Esophagus muscularis mucosa (tissue), 4 donors: ENCODE data around the gene NAV3. TPM values are rescaled to one million over a fixed set of nuclear protein-coding genes. Genes with fewer than 3 reads are reported as not detected.

Source experiments
- DNase-seq: peaks from one replicate; pipeline ENCODE4 v3.0.0-alpha.2; 2017; ENCODE audit errors: extremely low spot score
- H3K27ac ChIP-seq, 4 donors: fragments of 200-600 bp; sonication (generic); replicated peaks in 1 of 4; 1 replicate in 3 of 4; 2 replicates in 1 of 4; pipeline ENCODE4 v1.5.1; 2016 to 2019; ENCODE audit warnings: mild to moderate bottlenecking in 1 of 4
- H3K27me3 ChIP-seq, 4 donors: fragments of 200-600 bp; sonication (generic); one replicate each; pipeline versions ENCODE4 v1.5.1 to v1.6.0; 2016 to 2019
- H3K36me3 ChIP-seq, 4 donors: fragments of 200-600 bp; sonication (generic); one replicate each; pipeline ENCODE4 v1.5.1; 2016 to 2019
- H3K4me1 ChIP-seq, 4 donors: fragments of 200-600 bp; sonication (generic); one replicate each; pipeline ENCODE4 v1.5.1; 2016 to 2019
- H3K4me3 ChIP-seq, 4 donors: fragments of 200-600 bp; sonication (generic); 1 replicate in 2 of 4; 2 replicates in 2 of 4; pipeline ENCODE4 v1.5.1; 2016 to 2019; ENCODE audit warnings: mild to moderate bottlenecking in 4 of 4, moderate library complexity in 1 of 4
- H3K9me3 ChIP-seq, 4 donors: fragments of 200-600 bp; sonication (generic); 1 replicate in 3 of 4; 2 replicates in 1 of 4; pipeline ENCODE4 v1.5.1; 2016 to 2019
- CTCF ChIP-seq, 3 experiments: fragments of 200-600 bp in 2 of 3; fragments of 450-650 bp in 1 of 3; sonication (generic) in 2 of 3; IDR thresholded peaks; one replicate each; pipeline ENCODE4 v1.5.1; 2017 to 2019; ENCODE audit warnings: antibody characterized with exemption in 3 of 3, mild to moderate bottlenecking in 2 of 3, moderate library complexity in 1 of 3
- EP300 ChIP-seq: sonication (generic); formaldehyde crosslinking; IDR thresholded peaks from one replicate; pipeline ENCODE4 v1.6.1; 2017; ENCODE audit warnings: antibody characterized with exemption
- POLR2A ChIP-seq: fragments of 450-650 bp; IDR thresholded peaks from one replicate; pipeline ENCODE4 v1.6.1; 2017; ENCODE audit warnings: antibody characterized with exemption, moderate library complexity, mild to moderate bottlenecking, low read depth
- POLR2AphosphoS5 ChIP-seq, 2 donors: sonication (generic); formaldehyde crosslinking; IDR thresholded peaks; one replicate each; pipeline ENCODE4 v1.6.1; 2017; ENCODE audit warnings: antibody characterized with exemption in 2 of 2
- WGBS: methylation state at CpG from one replicate; pipeline ENCODE4 v1.1.5; 2018; 5-methylcytosine and 5-hydroxymethylcytosine counted together
- intact Hi-C: fragments of 100-400 bp; cut with DNase I; formaldehyde crosslinking; loops from one replicate; pipeline ENCODE4 v1.15.1; 2023
- total RNA-seq, 4 donors: library from RNA; depleted of rRNA; stranded (reverse); fragments of >200 nt; gene quantifications; one replicate each; pipeline versions ENCODE4 v1.1.0 to v1.2.1, GENCODE V29; 2016

Gene NAV3
- total RNA-seq, 4 donors from 2014 or later: 4.3 to 9.6 (median 5.4) TPM

DNA sequence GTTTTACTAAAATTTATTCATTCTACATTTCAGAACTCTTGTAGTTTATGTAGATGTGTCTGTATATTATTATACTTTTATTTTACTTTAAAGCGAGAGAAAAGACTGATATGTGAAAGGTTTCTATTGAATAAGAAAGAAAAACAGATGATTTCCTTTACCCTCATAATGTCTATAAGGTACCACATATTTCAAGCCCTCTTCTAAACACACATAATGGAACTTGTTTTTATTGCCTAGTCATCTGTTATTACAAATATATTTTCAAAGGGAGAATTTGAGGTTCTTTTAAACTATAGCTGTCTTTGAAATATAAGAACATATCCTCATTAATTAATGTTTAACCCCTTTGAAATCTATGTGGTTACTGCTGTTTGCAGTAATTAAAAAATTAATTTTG is 34.5 kb downstream of the NAV3 start:
- no peak for DNase-seq
- TF ChIP-seq CTCF (IDR thresholded peaks at IDR 0.05) (no peak), POLR2A (no peak)
- 86% methylated on average over 1 of the region's 1 CpG for WGBS
- Histone ChIP-seq H3K4me3 (no peak overlapping the region), H3K4me1 (peaks cover 0 to 9% (median 3%) of the 10 kb centered on the region in 4 donors), H3K27ac (no peak overlapping the region), H3K36me3 (no peaks in the 10 kb centered on the region), H3K9me3 (no peaks in the 10 kb centered on the region), H3K27me3 (no peaks in the 10 kb centered on the region)
- intact Hi-C loops: no loop called here

DNA sequence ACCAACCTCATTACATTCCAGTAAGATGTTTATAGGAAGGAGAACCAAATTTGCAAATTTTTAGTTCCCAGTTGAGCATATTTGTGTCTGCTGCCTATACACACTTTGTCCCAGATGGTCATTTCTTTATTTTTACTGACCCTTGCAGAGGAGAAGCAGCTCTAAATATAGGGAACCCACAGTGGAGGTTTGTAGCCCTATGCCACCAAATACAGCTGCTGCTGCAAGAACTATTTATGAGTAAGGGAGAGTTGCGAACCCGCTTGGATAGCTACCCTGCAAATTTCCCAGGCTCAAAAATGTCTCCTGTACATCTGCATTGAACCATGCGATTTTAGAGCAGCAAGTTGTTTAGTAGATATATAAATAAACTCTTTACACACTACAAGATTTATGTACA is 48.2 kb downstream of the NAV3 start:
- no peak for TF ChIP-seq POLR2A
- 89% methylated on average over 3 of the region's 3 CpGs for WGBS
- no peaks in the 10 kb centered on the region for H3K27me3 ChIP-seq
- H3K36me3 ChIP-seq: no peaks in the 10 kb centered on the region
- intact Hi-C loops: no loop called here
- no peaks in the 10 kb centered on the region for H3K4me1 ChIP-seq
- H3K4me3 ChIP-seq: no peak overlapping the region
- no peak for DNase-seq
- H3K27ac ChIP-seq: no peak overlapping the region
- H3K9me3 ChIP-seq: no peaks in the 10 kb centered on the region

GRCh38 chr12:77882709-77883108 is 52.0 kb downstream of the NAV3 start:
- H3K36me3 ChIP-seq: no peaks in the 10 kb centered on the region
- TF ChIP-seq EP300 (no peak), POLR2A (no peak)
- H3K27me3 ChIP-seq: no peaks in the 10 kb centered on the region
- no peak overlapping the region for H3K27ac ChIP-seq
- DNase-seq: no peak
- intact Hi-C loops: no loop called here
- no peaks in the 10 kb centered on the region for H3K4me1 ChIP-seq
- H3K9me3 ChIP-seq: no peaks in the 10 kb centered on the region
- H3K4me3 ChIP-seq: no peak overlapping the region

DNA sequence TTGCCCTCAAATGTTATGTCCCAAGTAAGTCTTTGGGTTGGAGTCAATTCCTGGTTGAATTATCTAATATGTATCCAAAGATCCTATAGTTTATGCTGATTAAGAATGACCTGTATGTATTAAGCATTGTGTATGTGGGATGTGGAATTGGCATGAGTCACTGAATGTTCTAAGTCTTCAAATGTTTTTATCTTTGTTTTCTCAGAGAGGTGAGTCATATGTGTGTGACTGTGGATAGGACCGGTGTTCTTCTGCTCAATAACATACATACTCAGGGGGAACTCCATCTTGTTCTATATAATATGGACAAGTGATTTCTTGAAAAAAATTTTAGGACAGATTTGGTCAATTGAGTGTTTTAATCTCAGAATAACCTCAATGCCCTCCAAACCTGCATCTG is 57.9 kb downstream of the NAV3 start:
- Histone ChIP-seq H3K27me3 (no peaks in the 10 kb centered on the region), H3K4me3 (no peak overlapping the region), H3K9me3 (no peaks in the 10 kb centered on the region), H3K36me3 (no peaks in the 10 kb centered on the region), H3K27ac (no peak overlapping the region), H3K4me1 (no peaks in the 10 kb centered on the region)
- no peak for TF ChIP-seq POLR2A
- TF ChIP-seq EP300: no peak
- no peak for TF ChIP-seq CTCF (IDR thresholded peaks at IDR 0.05)
- no peak for TF ChIP-seq POLR2AphosphoS5 (IDR thresholded peaks at IDR 0.05)
- DNase-seq: no peak
- intact Hi-C loops: no loop called here
- WGBS: 81% methylated on average over 1 of the region's 1 CpG

GRCh38 chr12:77891518-77892147 is 60.9 kb downstream of the NAV3 start:
- H3K27ac ChIP-seq: no peak overlapping the region

More at GRCh38 chr12:77891518-77892147, 60.9 kb downstream of the NAV3 start:
- 54% methylated on average over 3 of the region's 3 CpGs for WGBS
- Histone ChIP-seq H3K27me3 (no peaks in the 10 kb centered on the region), H3K4me3 (no peak overlapping the region), H3K36me3 (no peaks in the 10 kb centered on the region), H3K4me1 (no peaks in the 10 kb centered on the region), H3K9me3 (no peaks in the 10 kb centered on the region)
- intact Hi-C loops: no loop called here
- TF ChIP-seq POLR2AphosphoS5 (IDR thresholded peaks at IDR 0.05): no peak
- TF ChIP-seq CTCF (IDR thresholded peaks at IDR 0.05): no peak
- no peak for TF ChIP-seq POLR2A
- no peak for TF ChIP-seq EP300
- DNase-seq: no peak
